HepG2 (cell line): ENCODE measurements around the gene USP7. TPM values are rescaled to one million over a fixed set of nuclear protein-coding genes. Genes with fewer than 3 reads are reported as not detected.

Source experiments
- CENPBD1 ChIP-seq: sonication (generic); formaldehyde crosslinking; IDR thresholded peaks from 2 replicates; pipeline ENCODE4 v1.8.0; 2022; ENCODE audit warnings: missing genetic modification reagents, low read depth, mild to moderate bottlenecking, borderline replicate concordance
- E2F1 ChIP-seq: sonication (generic); formaldehyde crosslinking; IDR thresholded peaks from 2 replicates; pipeline ENCODE4 v1.5.0; 2020; ENCODE audit warnings: missing genetic modification reagents
- ELF1 ChIP-seq: sonication (generic); formaldehyde crosslinking; IDR thresholded peaks from 2 replicates; pipeline ENCODE4 v1.4.0; 2020; ENCODE audit warnings: missing genetic modification reagents
- ETS1 ChIP-seq: sonication (generic); formaldehyde crosslinking; IDR thresholded peaks from 2 replicates; pipeline ENCODE4 v1.4.0; 2020; ENCODE audit warnings: missing genetic modification reagents
- MEIS1 ChIP-seq: sonication (generic); formaldehyde crosslinking; IDR thresholded peaks from 2 replicates; pipeline ENCODE4 v1.9.0; 2021; ENCODE audit warnings: mild to moderate bottlenecking, missing genetic modification reagents, moderate library complexity, borderline replicate concordance
- NFKBIZ ChIP-seq: IDR thresholded peaks from 2 replicates; pipeline ENCODE4 v1.6.1; 2018; ENCODE audit warnings: missing genetic modification reagents, missing compliant biosample characterization
- POLR2AphosphoS2 ChIP-seq: IDR thresholded peaks from 2 replicates; pipeline ENCODE4 v1.6.1; 2011; ENCODE audit warnings: low read depth, low read length, improper control_type of control experiment
- PRMT3 ChIP-seq: sonication (generic); formaldehyde crosslinking; IDR thresholded peaks from 2 replicates; pipeline ENCODE4 v1.8.1; 2022; ENCODE audit warnings: low read depth, mild to moderate bottlenecking, moderate library complexity, missing genetic modification reagents, borderline replicate concordance
- RFX1 ChIP-seq: fragments of 450-650 bp; IDR thresholded peaks from 2 replicates; pipeline ENCODE4 v1.6.1; 2017
- SKI ChIP-seq: fragments of 450-650 bp; IDR thresholded peaks from one replicate; pipeline ENCODE4 v1.6.1; 2018; ENCODE audit warnings: mild to moderate bottlenecking; ENCODE audit not compliant: partially characterized antibody
- TBP ChIP-seq: sonication (generic); formaldehyde crosslinking; IDR thresholded peaks from 2 replicates; pipeline ENCODE4 v1.5.0; 2020; ENCODE audit warnings: missing genetic modification reagents
- ZBTB21 ChIP-seq: sonication (generic); formaldehyde crosslinking; IDR thresholded peaks from 2 replicates; pipeline ENCODE4 v1.4.0; 2020; ENCODE audit warnings: missing genetic modification reagents
- ZBTB43 ChIP-seq: sonication (generic); formaldehyde crosslinking; conservative IDR thresholded peaks from 2 replicates; pipeline ENCODE4 v1.4.0; 2020; ENCODE audit warnings: missing genetic modification reagents
- ZGPAT ChIP-seq: IDR thresholded peaks from 2 replicates; pipeline ENCODE4 v1.6.1; 2016; ENCODE audit warnings: mild to moderate bottlenecking
- ZNF44 ChIP-seq: sonication (generic); formaldehyde crosslinking; IDR thresholded peaks from 2 replicates; pipeline ENCODE4 v1.5.1; 2020; ENCODE audit warnings: mild to moderate bottlenecking, missing genetic modification reagents
- ZNF513 ChIP-seq: sonication (generic); formaldehyde crosslinking; conservative IDR thresholded peaks from 2 replicates; pipeline ENCODE4 v1.5.0; 2020; ENCODE audit warnings: missing genetic modification reagents
- ZNF550 ChIP-seq: sonication (generic); formaldehyde crosslinking; IDR thresholded peaks from 2 replicates; pipeline ENCODE4 v1.4.0; 2020; ENCODE audit warnings: mild to moderate bottlenecking, missing genetic modification reagents, borderline replicate concordance
- ZNF570 ChIP-seq: sonication (generic); formaldehyde crosslinking; IDR thresholded peaks from 2 replicates; pipeline ENCODE4 v1.4.0; 2020; ENCODE audit warnings: mild to moderate bottlenecking, missing genetic modification reagents, borderline replicate concordance
- ZNF574 ChIP-seq: sonication (generic); formaldehyde crosslinking; IDR thresholded peaks from 2 replicates; pipeline ENCODE4 v1.4.0; 2020; ENCODE audit warnings: missing genetic modification reagents
- ZNF598 ChIP-seq: sonication (generic); formaldehyde crosslinking; IDR thresholded peaks from 2 replicates; pipeline ENCODE4 v1.5.1; 2020; ENCODE audit warnings: mild to moderate bottlenecking, missing genetic modification reagents, borderline replicate concordance
- polyA plus RNA-seq, 8 experiments: library from polyadenylated mRNA; depleted of rRNA in 3 of 8; stranded (reverse) in 7 of 8; unstranded in 1 of 8; fragments of >200 nt; fragmentation: Illumina TruSeq in 4 of 8; extraction: Trizol in 4 of 8; gene quantifications; 2 replicates each; pipeline versions ENCODE4 v1.2.1 to v1.2.3, GENCODE V29; 2011 to 2016; ENCODE audit warnings: low read depth in 4 of 8, missing spikeins in 1 of 8, mixed read lengths in 1 of 8; ENCODE audit not compliant: insufficient read depth in 1 of 8
- total RNA-seq, 5 experiments: library from RNA; depleted of rRNA; stranded (reverse); fragments of >200 nt; fragmentation: Illumina TruSeq; extraction: Trizol; gene quantifications; 2 replicates each; pipeline ENCODE4 v1.2.3, GENCODE V29; 2016; ENCODE audit warnings: low read depth in 1 of 5

Gene USP7
- total and polyA plus RNA-seq, 2 of the 13 experiments (the other 11 are each of a cell fraction or from before 2014, with no cell fraction given) = 52.5 to 173 TPM

- TF ChIP-seq ZGPAT (CRISPR knock-in tag) (peak; percentile 85; the same call in 1 of the 2 replicates), CENPBD1 (no peak; the same call in 1 of the 2 replicates), ETS1 (CRISPR knock-in tag) (peak; percentile 46; the same call in 1 of the 2 replicates), NFKBIZ (CRISPR knock-in tag) (no peak), ZNF570 (no peak), ZNF513 (CRISPR knock-in tag) (no peak), ZBTB21 (CRISPR knock-in tag) (no peak), MEIS1 (CRISPR knock-in tag) (peak; percentile 50; the same call in 1 of the 2 replicates), RFX1 (no peak), ZBTB43 (CRISPR knock-in tag) (no peak; the same call in 1 of the 2 replicates), PRMT3 (CRISPR knock-in tag) (no peak), E2F1 (CRISPR knock-in tag) (no peak), POLR2AphosphoS2 (no peak), ZNF44 (no peak), TBP (CRISPR knock-in tag) (no peak), ELF1 (peak; percentile 43), ZNF574 (CRISPR knock-in tag) (peak; percentile 89), ZNF598 (CRISPR knock-in tag) (0 out of 2 replicates have a peak, but pooled peaks have one; percentile 34), ZNF550 (CRISPR knock-in tag) (no peak), SKI (no peak)
Measured at GRCh38 chr16:8963821-8964441, at the start of gene USP7 (continued).
